Panc1 (cell line): ENCODE results near the gene ACMSD. TPM values are rescaled to one million over a fixed set of nuclear protein-coding genes. Genes with fewer than 3 reads are reported as not detected.
"Not testable (repeated sequence)": the region's sequence is repeated elsewhere in the genome, so short reads cannot be mapped to it uniquely, and the experiment has no call there.

ENCODE experiments used
- ATAC-seq: fragments of 200-7000 bp; cut with Tn5 transposase; 2 replicates; pipeline ENCODE4 v1.9.1; 2020; ENCODE audit warnings: mild to moderate bottlenecking, moderate library complexity
- BruUV-seq: library from RNA; stranded (reverse); fragments of 400-500 nt; replicated peaks from 2 replicates; lab custom pipeline; 2021; lab: Mats Ljungman, UMichigan
- CTCF ChIA-PET: fragments of 300-600 bp; sonication (Branson Sonifier 250); formaldehyde crosslinking; loops from one replicate; lab custom pipeline; 2022; ENCODE audit warnings: antibody characterized with exemption; lab: Charles Lee
- POLR2A ChIA-PET: fragments of 300-600 bp; sonication (Branson Sonifier 250); formaldehyde crosslinking; loops from one replicate; lab custom pipeline; 2022; ENCODE audit warnings: antibody characterized with exemption; lab: Charles Lee
- DNase-seq: peaks from one replicate; pipeline ENCODE4 v3.0.0-alpha.2; 2010; ENCODE audit warnings: low read depth, low spot score
- H3K27ac ChIP-seq: 2 replicates; pipeline ENCODE4 v1.5.1; 2011; ENCODE audit warnings: mild to moderate bottlenecking, low read length, inconsistent platforms
- H3K27me3 ChIP-seq: fragments of 200-500 bp; sonication (Bioruptor generic); 2 replicates; pipeline ENCODE4 v1.6.0; 2014; ENCODE audit warnings: low read length, inconsistent platforms; ENCODE audit not compliant: control insufficient read depth, insufficient read depth
- H3K36me3 ChIP-seq: fragments of 200-500 bp; sonication (Bioruptor generic); 2 replicates; pipeline ENCODE4 v1.5.1; 2014; ENCODE audit warnings: inconsistent platforms, mild to moderate bottlenecking, low read length, moderate library complexity; ENCODE audit not compliant: control insufficient read depth, insufficient read depth
- H3K4me1 ChIP-seq: 2 replicates; pipeline ENCODE4 v1.5.1; 2011; ENCODE audit warnings: inconsistent platforms, mild to moderate bottlenecking, low read length, moderate library complexity; ENCODE audit not compliant: control insufficient read depth, insufficient read depth
- H3K4me3 ChIP-seq, 2 experiments: 2 replicates each; pipeline ENCODE4 v1.5.1; 2011 to 2012; ENCODE audit warnings: low read depth in 2 of 2, low read length in 2 of 2, mild to moderate bottlenecking in 2 of 2, inconsistent platforms in 1 of 2, moderate library complexity in 1 of 2
- H3K9me3 ChIP-seq: fragments of 200-500 bp; sonication (Bioruptor generic); 2 replicates; pipeline ENCODE4 v1.5.1; 2014; ENCODE audit warnings: low read depth, mild to moderate bottlenecking, inconsistent platforms, low read length, moderate library complexity; ENCODE audit not compliant: control insufficient read depth, insufficient read depth
- CTCF ChIP-seq: fragments of 450-650 bp; IDR thresholded peaks from 2 replicates; pipeline ENCODE4 v1.5.1; 2017; ENCODE audit warnings: mild to moderate bottlenecking
- POLR2AphosphoS5 ChIP-seq: IDR thresholded peaks from 2 replicates; pipeline ENCODE4 v1.6.1; 2012; ENCODE audit warnings: mild to moderate bottlenecking, low read depth, low read length, moderate library complexity
- REST ChIP-seq, 2 experiments: IDR thresholded peaks; 2 replicates each; pipeline ENCODE4 v1.6.1; 2011 to 2012; ENCODE audit warnings: low read depth in 2 of 2, control low read depth in 1 of 2, low read length in 1 of 2, mild to moderate bottlenecking in 1 of 2, moderate library complexity in 1 of 2; ENCODE audit not compliant: insufficient read depth in 1 of 2
- SIN3A ChIP-seq: IDR thresholded peaks from 2 replicates; pipeline ENCODE4 v1.6.1; 2012; ENCODE audit warnings: low read depth, mild to moderate bottlenecking, low read length, moderate library complexity, borderline replicate concordance; ENCODE audit not compliant: insufficient read depth
- TCF7L2 ChIP-seq: IDR thresholded peaks from 2 replicates; pipeline ENCODE4 v1.6.1; 2011; ENCODE audit warnings: mild to moderate bottlenecking, low read depth, low read length, inconsistent platforms
- in situ Hi-C: cut with HindIII; loops from 2 replicates; pipeline ENCODE4 v1.10.0; 2016; ENCODE audit warnings: low sequenced_read_pairs, low pct_unique_long_range_greater_than_20kb
- intact Hi-C: fragments of 100-400 bp; cut with micrococcal nuclease; formaldehyde crosslinking; loops from one replicate; pipeline ENCODE4 v1.10.0; 2022; ENCODE audit not compliant: unreplicated experiment
- total RNA-seq: library from RNA; stranded (reverse); gene quantifications from one replicate; pipeline ENCODE4 v1.2.1, GENCODE V29; 2021; ENCODE audit not compliant: unreplicated experiment

The ACMSD gene
- total RNA-seq, 1 experiment from 2014 or later = not detected

GRCh38 chr2:134823431-134823830 lies 15.0 kb upstream of the ACMSD start:
- Histone ChIP-seq H3K9me3 (no peaks in the 10 kb centered on the region), H3K27ac (no peak overlapping the region), H3K4me1 (no peaks in the 10 kb centered on the region), H3K36me3 (no peaks in the 10 kb centered on the region), H3K27me3 (no peaks in the 10 kb centered on the region), H3K4me3 (no peak overlapping the region)
- DNase-seq (no peak), ATAC-seq (no peak)
- ChIA-PET POLR2A (no interaction called here), CTCF (no interaction called here)
- intact Hi-C loops = no loop called here
- BruUV-seq = no TSS peak
- TF ChIP-seq SIN3A (no peak), TCF7L2 (no peak), REST (IDR thresholded peaks at IDR 0.05; ENCODE audit: insufficient read depth in 1 of 2, low read depth in 2 of 2, low read length in 1 of 2) (no peak), POLR2AphosphoS5 (no peak), CTCF (no peak)
- in situ Hi-C loops = no loop called here

GRCh38 chr2:134823832-134824231 lies 14.6 kb upstream of the ACMSD start:
- no peaks in the 10 kb centered on the region for H3K9me3 ChIP-seq
- H3K27ac ChIP-seq = no peak overlapping the region
- DNase-seq (no peak), ATAC-seq (no peak)
- BruUV-seq = no TSS peak
- intact Hi-C loops (no loop called here), in situ Hi-C loops (no loop called here)
- ChIA-PET CTCF (no interaction called here), POLR2A (no interaction called here)
- TF ChIP-seq CTCF (no peak), TCF7L2 (no peak), POLR2AphosphoS5 (no peak), REST (IDR thresholded peaks at IDR 0.05; ENCODE audit: insufficient read depth in 1 of 2, low read depth in 2 of 2, low read length in 1 of 2) (no peak), SIN3A (no peak)
- H3K27me3 ChIP-seq = no peaks in the 10 kb centered on the region
- no peak overlapping the region for H3K4me3 ChIP-seq
- H3K4me1 ChIP-seq = no peaks in the 10 kb centered on the region
- no peaks in the 10 kb centered on the region for H3K36me3 ChIP-seq

GRCh38 chr2:134825716-134826115 lies 12.7 kb upstream of the ACMSD start:
- intact Hi-C loops, POLR2A ChIA-PET, H3K4me3 ChIP-seq, BruUV-seq, DNase-seq, H3K4me1 ChIP-seq, H3K36me3 ChIP-seq, ATAC-seq, in situ Hi-C loops, H3K9me3 ChIP-seq, H3K27me3 ChIP-seq, CTCF ChIA-PET, H3K27ac ChIP-seq: not testable (repeated sequence)
